NCI-H1092 (cell line): ENCODE measurements around the gene SLC11A1.
A peak's percentile ranks its signal among the peaks of the same experiment; 100 is the strongest.

ENCODE experiments used
- DNase-seq: peaks from one replicate; lab custom pipeline; 2025; lab: John Stamatoyannopoulos, UW

Gene SLC11A1

GRCh38 chr2:218393750-218394290 lies 11.7 kb downstream of the SLC11A1 start:
- no peak for DNase-seq

GRCh38 chr2:218394298-218395089 lies 12.4 kb downstream of the SLC11A1 start:
- DNase-seq, result no peak

GRCh38 chr2:218395090-218395444 lies 13.0 kb downstream of the SLC11A1 start:
- DNase-seq, result no peak

GRCh38 chr2:218395456-218395825 lies 13.4 kb downstream of the SLC11A1 start:
- no peak for DNase-seq

GRCh38 chr2:218395826-218396687 lies 14.0 kb downstream of the SLC11A1 start:
- peak; percentile 82 for DNase-seq

GRCh38 chr2:218396688-218397462 lies 14.8 kb downstream of the SLC11A1 start:
- peak; percentile 79 for DNase-seq

GRCh38 chr2:218397463-218397819 lies 15.4 kb downstream of the SLC11A1 start:
- DNase-seq, result no peak

- no peak for DNase-seq
These were observed 15.9 kb downstream of the SLC11A1 start for GRCh38 chr2:218397820-218398436.

- DNase-seq, result no peak
These were observed 16.6 kb downstream of the SLC11A1 start for GRCh38 chr2:218398437-218399390.

GRCh38 chr2:218399391-218400166 lies 17.5 kb downstream of the SLC11A1 start, which contains the start of gene CTDSP1:
TSS of gene CTDSP1 (plus strand) at chr2:218399868. CDS start at chr2:218400091, 223 bp downstream.
- DNase-seq, result peak; percentile 82

- no peak for DNase-seq
These were observed 18.3 kb downstream of the SLC11A1 start for GRCh38 chr2:218400167-218400929.

- DNase-seq, result no peak
These were observed 19.1 kb downstream of the SLC11A1 start for GRCh38 chr2:218400930-218401881.

- DNase-seq, result no peak
These were observed 19.8 kb downstream of the SLC11A1 start for GRCh38 chr2:218401890-218402289.

GRCh38 chr2:218402491-218402901 lies 20.4 kb downstream of the SLC11A1 start:
- DNase-seq, result no peak

GRCh38 chr2:218402911-218403411 lies 20.9 kb downstream of the SLC11A1 start:
- no peak for DNase-seq

GRCh38 chr2:218403810-218404209 lies 21.7 kb downstream of the SLC11A1 start:
- DNase-seq, result no peak

- DNase-seq, result no peak
These were observed 22.4 kb downstream of the SLC11A1 start for GRCh38 chr2:218404351-218405085.
